Measurements from ENCODE around the gene SIM1.

SIM1 gene

GRCh38 chr6:100484474-100484873, 19.8 kb upstream of the SIM1 start:
- H3K9me3 Mint-ChIP-seq = no peaks in the 10 kb centered on the region
- H3K27me3 Mint-ChIP-seq = peaks cover 31% of the 10 kb centered on the region
- no peaks in the 10 kb centered on the region for H3K36me3 Mint-ChIP-seq (ENCODE audit: low read depth)
- no peak overlapping the region for H3K4me3 Mint-ChIP-seq
- H3K4me1 Mint-ChIP-seq (ENCODE audit: low read depth) = peaks cover 5% of the 10 kb centered on the region
- peak overlapping the region; percentile 73 for H3K27ac Mint-ChIP-seq

- peaks cover 5% of the 10 kb centered on the region for H3K4me1 Mint-ChIP-seq (ENCODE audit: low read depth)
- H3K27me3 Mint-ChIP-seq = peaks cover 19% of the 10 kb centered on the region
- no peak overlapping the region for H3K4me3 Mint-ChIP-seq
- H3K27ac Mint-ChIP-seq = no peak overlapping the region
- H3K36me3 Mint-ChIP-seq (ENCODE audit: low read depth) = no peaks in the 10 kb centered on the region
- H3K9me3 Mint-ChIP-seq = no peaks in the 10 kb centered on the region
These were observed 18.0 kb upstream of the SIM1 start for GRCh38 chr6:100482698-100483097.

- Mint-ChIP-seq H3K27ac (no peak overlapping the region), H3K9me3 (no peaks in the 10 kb centered on the region), H3K36me3 (ENCODE audit: low read depth) (no peaks in the 10 kb centered on the region), H3K27me3 (peaks cover 28% of the 10 kb centered on the region), H3K4me3 (no peak overlapping the region), H3K4me1 (ENCODE audit: low read depth) (no peaks in the 10 kb centered on the region)
These were observed 14.7 kb upstream of the SIM1 start for GRCh38 chr6:100479179-100480035.

GRCh38 chr6:100475554-100476320, 11.0 kb upstream of the SIM1 start:
- Mint-ChIP-seq H3K9me3 (peaks cover 3% of the 10 kb centered on the region), H3K4me3 (no peak overlapping the region), H3K4me1 (ENCODE audit: low read depth) (peaks cover 10% of the 10 kb centered on the region), H3K27me3 (peaks cover 54% of the 10 kb centered on the region), H3K36me3 (ENCODE audit: low read depth) (no peaks in the 10 kb centered on the region), H3K27ac (no peak overlapping the region)

- no peak overlapping the region for H3K27ac Mint-ChIP-seq
- H3K9me3 Mint-ChIP-seq = peaks cover 3% of the 10 kb centered on the region
- no peaks in the 10 kb centered on the region for H3K36me3 Mint-ChIP-seq (ENCODE audit: low read depth)
- peaks cover 76% of the 10 kb centered on the region for H3K27me3 Mint-ChIP-seq
- peaks cover 10% of the 10 kb centered on the region for H3K4me1 Mint-ChIP-seq (ENCODE audit: low read depth)
- H3K4me3 Mint-ChIP-seq = no peak overlapping the region
These were observed 8.5 kb upstream of the SIM1 start for GRCh38 chr6:100473182-100473581.

GRCh38 chr6:100472674-100473073, 8.0 kb upstream of the SIM1 start:
- Mint-ChIP-seq H3K4me1 (ENCODE audit: low read depth) (peaks cover 14% of the 10 kb centered on the region), H3K4me3 (no peak overlapping the region), H3K27ac (no peak overlapping the region), H3K27me3 (peaks cover 81% of the 10 kb centered on the region), H3K36me3 (ENCODE audit: low read depth) (peaks cover 5% of the 10 kb centered on the region), H3K9me3 (peaks cover 7% of the 10 kb centered on the region)

GRCh38 chr6:100470422-100471120, 5.8 kb upstream of the SIM1 start:
- H3K4me3 Mint-ChIP-seq = no peak overlapping the region
- H3K27ac Mint-ChIP-seq = no peak overlapping the region
- H3K36me3 Mint-ChIP-seq (ENCODE audit: low read depth) = peaks cover 11% of the 10 kb centered on the region
- H3K9me3 Mint-ChIP-seq = peaks cover 12% of the 10 kb centered on the region
- peaks cover 26% of the 10 kb centered on the region for H3K4me1 Mint-ChIP-seq (ENCODE audit: low read depth)
- H3K27me3 Mint-ChIP-seq = peaks cover 88% of the 10 kb centered on the region

GRCh38 chr6:100469101-100469859, 4.6 kb upstream of the SIM1 start:
- Mint-ChIP-seq H3K27ac (no peak overlapping the region), H3K27me3 (peaks cover 89% of the 10 kb centered on the region), H3K4me3 (no peak overlapping the region), H3K4me1 (ENCODE audit: low read depth) (peaks cover 30% of the 10 kb centered on the region), H3K36me3 (ENCODE audit: low read depth) (peaks cover 11% of the 10 kb centered on the region), H3K9me3 (peaks cover 12% of the 10 kb centered on the region)

GRCh38 chr6:100468016-100468622, 3.4 kb upstream of the SIM1 start:
- Mint-ChIP-seq H3K27me3 (peaks cover 88% of the 10 kb centered on the region), H3K36me3 (ENCODE audit: low read depth) (peaks cover 11% of the 10 kb centered on the region), H3K4me3 (no peak overlapping the region), H3K4me1 (ENCODE audit: low read depth) (peaks cover 31% of the 10 kb centered on the region), H3K27ac (no peak overlapping the region), H3K9me3 (peaks cover 12% of the 10 kb centered on the region)

GRCh38 chr6:100467129-100468015, 2.7 kb upstream of the SIM1 start:
- H3K27ac Mint-ChIP-seq = no peak overlapping the region
- H3K36me3 Mint-ChIP-seq (ENCODE audit: low read depth) = peaks cover 11% of the 10 kb centered on the region
- H3K27me3 Mint-ChIP-seq = peaks cover 89% of the 10 kb centered on the region
- peaks cover 24% of the 10 kb centered on the region for H3K4me1 Mint-ChIP-seq (ENCODE audit: low read depth)
- no peak overlapping the region for H3K4me3 Mint-ChIP-seq
- peaks cover 17% of the 10 kb centered on the region for H3K9me3 Mint-ChIP-seq

GRCh38 chr6:100466410-100467128, 1.8 kb upstream of the SIM1 start:
- H3K9me3 Mint-ChIP-seq = peaks cover 21% of the 10 kb centered on the region
- H3K4me3 Mint-ChIP-seq = peak overlapping the region; percentile 13
- H3K4me1 Mint-ChIP-seq (ENCODE audit: low read depth) = peaks cover 29% of the 10 kb centered on the region
- peaks cover 11% of the 10 kb centered on the region for H3K36me3 Mint-ChIP-seq (ENCODE audit: low read depth)
- peak overlapping the region; percentile 31 for H3K27ac Mint-ChIP-seq
- H3K27me3 Mint-ChIP-seq = peaks cover 91% of the 10 kb centered on the region

GRCh38 chr6:100465701-100466409, 1.1 kb upstream of the SIM1 start:
- Mint-ChIP-seq H3K9me3 (peaks cover 18% of the 10 kb centered on the region), H3K27ac (peak overlapping the region; percentile 31), H3K4me1 (ENCODE audit: low read depth) (peaks cover 29% of the 10 kb centered on the region), H3K27me3 (peaks cover 88% of the 10 kb centered on the region), H3K4me3 (peak overlapping the region; percentile 13), H3K36me3 (ENCODE audit: low read depth) (peaks cover 11% of the 10 kb centered on the region)

Data from stimulated activated naive CD8-positive, alpha-beta T cell treated with anti-CD3 and anti-CD28 coated beads, Interleukin-15, Interleukin-2, amounts not matched to agents 100 ng/mL and 50 ng/mL, for 24 hours (primary cell).